IMR-90 (cell line): ENCODE results near the gene CDH23. TPM values are rescaled to one million over a fixed set of nuclear protein-coding genes. Genes with fewer than 3 reads are reported as not detected.

Source experiments
- ATAC-seq: fragments of 200-7000 bp; cut with Tn5 transposase; 2 replicates; pipeline ENCODE4 v1.9.1; 2020; ENCODE audit warnings: low read depth, mild to moderate bottlenecking, moderate library complexity
- BruUV-seq: library from RNA; stranded (reverse); fragments of 400-500 nt; replicated peaks from 2 replicates; lab custom pipeline; 2021; lab: Mats Ljungman, UMichigan
- CTCF ChIA-PET: fragments of 300-600 bp; formaldehyde crosslinking; extraction: SDS; loops from one replicate; lab custom pipeline; 2021; ENCODE audit warnings: antibody characterized with exemption; lab: Yijun Ruan, JAX
- POLR2A ChIA-PET: fragments of 300-600 bp; sonication (Branson Sonifier 250); formaldehyde crosslinking; loops from one replicate; lab custom pipeline; 2022; ENCODE audit warnings: antibody characterized with exemption; ENCODE audit not compliant: unreplicated experiment; lab: Charles Lee
- DNase-seq: peaks from one replicate; pipeline ENCODE4 v3.0.0; 2013
- H2AFZ ChIP-seq: replicated peaks from 2 replicates; pipeline ENCODE3; 2013; ENCODE audit warnings: low read length, mild to moderate bottlenecking; ENCODE audit not compliant: poor library complexity
- H2AK5ac ChIP-seq: 2 replicates; pipeline ENCODE4 v1.6.1; 2013; ENCODE audit warnings: low read depth, low read length, inconsistent platforms
- H2AK9ac ChIP-seq: replicated peaks from 2 replicates; pipeline ENCODE3; 2013; ENCODE audit warnings: mild to moderate bottlenecking, low read depth, low read length, moderate library complexity; ENCODE audit not compliant: poor library complexity
- H2BK120ac ChIP-seq: 2 replicates; pipeline ENCODE4 v1.6.1; 2013; ENCODE audit warnings: low read depth, low read length, inconsistent platforms
- H2BK15ac ChIP-seq: 3 replicates; pipeline ENCODE4 v1.6.1; 2013; ENCODE audit warnings: low read depth, low read length, inconsistent platforms
- H2BK20ac ChIP-seq: 2 replicates; pipeline ENCODE4 v1.6.1; 2013; ENCODE audit warnings: low read depth, mild to moderate bottlenecking, inconsistent platforms, low read length, moderate library complexity
- H2BK5ac ChIP-seq: 2 replicates; pipeline ENCODE4 v1.6.1; 2013; ENCODE audit warnings: mild to moderate bottlenecking, low read depth, low read length, inconsistent platforms; ENCODE audit not compliant: poor library complexity, severe bottlenecking
- H3K14ac ChIP-seq: replicated peaks from 2 replicates; pipeline ENCODE4 v1.6.1; 2013; ENCODE audit warnings: low read depth, low read length, inconsistent platforms
- H3K18ac ChIP-seq: 2 replicates; pipeline ENCODE4 v1.6.1; 2013; ENCODE audit warnings: low read depth, low read length, control low read depth
- H3K23ac ChIP-seq: 2 replicates; pipeline ENCODE4 v1.6.1; 2013; ENCODE audit warnings: low read depth, low read length, inconsistent platforms
- H3K27ac ChIP-seq: 2 replicates; pipeline ENCODE4 v1.5.1; 2013; ENCODE audit warnings: mild to moderate bottlenecking, control low read depth, low read length; ENCODE audit not compliant: insufficient read depth
- H3K27me3 ChIP-seq: 2 replicates; pipeline ENCODE4 v1.6.1; 2013; ENCODE audit warnings: low read length; ENCODE audit not compliant: control insufficient read depth, insufficient read depth
- H3K36me3 ChIP-seq: 2 replicates; pipeline ENCODE4 v1.6.1; 2013; ENCODE audit warnings: low read length, mixed read lengths; ENCODE audit not compliant: control insufficient read depth, insufficient read depth
- H3K4ac ChIP-seq: 2 replicates; pipeline ENCODE4 v1.6.1; 2013; ENCODE audit warnings: low read depth, low read length, inconsistent platforms
- H3K4me1 ChIP-seq: 2 replicates; pipeline ENCODE4 v1.6.1; 2013; ENCODE audit warnings: low read length, mixed read lengths; ENCODE audit not compliant: control insufficient read depth, insufficient read depth
- H3K4me2 ChIP-seq: 2 replicates; pipeline ENCODE4 v1.6.1; 2013; ENCODE audit warnings: low read depth, mild to moderate bottlenecking, control low read depth, low read length, moderate library complexity
- H3K4me3 ChIP-seq: 2 replicates; pipeline ENCODE4 v1.5.1; 2013; ENCODE audit warnings: low read depth, mild to moderate bottlenecking, control low read depth, low read length, moderate library complexity; ENCODE audit not compliant: insufficient read depth
- H3K56ac ChIP-seq: 2 replicates; pipeline ENCODE4 v1.6.1; 2013; ENCODE audit warnings: low read length, inconsistent platforms; ENCODE audit not compliant: insufficient read depth; ENCODE audit errors: extremely low read depth
- H3K79me1 ChIP-seq, 2 experiments: 2 replicates each; pipeline ENCODE4 v1.6.1; 2013; ENCODE audit warnings: low read length in 2 of 2, inconsistent platforms in 1 of 2, low read depth in 1 of 2
- H3K9ac ChIP-seq: 2 replicates; pipeline ENCODE4 v1.6.1; 2013; ENCODE audit warnings: low read depth, low read length, control low read depth
- H3K9me1 ChIP-seq: 2 replicates; pipeline ENCODE4 v1.6.1; 2013; ENCODE audit warnings: low read length, inconsistent platforms; ENCODE audit not compliant: insufficient read depth
- H3K9me3 ChIP-seq: 2 replicates; pipeline ENCODE4 v1.6.1; 2013; ENCODE audit warnings: low read length; ENCODE audit not compliant: control insufficient read depth, insufficient read depth
- H4K20me1 ChIP-seq: 2 replicates; pipeline ENCODE4 v1.6.1; 2013; ENCODE audit warnings: low read length, inconsistent platforms; ENCODE audit not compliant: insufficient read depth
- H4K5ac ChIP-seq: 2 replicates; pipeline ENCODE4 v1.6.1; 2013; ENCODE audit warnings: mild to moderate bottlenecking, low read depth, low read length, control low read depth
- H4K8ac ChIP-seq, 2 experiments: 2 replicates each; pipeline ENCODE4 v1.6.1; 2013; ENCODE audit warnings: low read depth in 2 of 2, low read length in 2 of 2, control low read depth in 1 of 2, inconsistent platforms in 1 of 2
- H4K91ac ChIP-seq: 2 replicates; pipeline ENCODE4 v1.6.1; 2013; ENCODE audit warnings: low read depth, low read length, inconsistent platforms; ENCODE audit not compliant: insufficient read depth
- BHLHE40 ChIP-seq: fragments of 150-350 bp; IDR thresholded peaks from 2 replicates; pipeline ENCODE4 v1.6.1; 2016; ENCODE audit warnings: mild to moderate bottlenecking, low read depth, low read length
- CEBPB ChIP-seq: IDR thresholded peaks from 2 replicates; pipeline ENCODE4 v1.6.1; 2012; ENCODE audit warnings: low read depth, low read length, improper control_type of control experiment
- CHD1 ChIP-seq: IDR thresholded peaks from 2 replicates; pipeline ENCODE4 v1.6.1; 2012; ENCODE audit warnings: low read depth, low read length, improper control_type of control experiment
- ELK1 ChIP-seq: fragments of 150-350 bp; IDR thresholded peaks from 2 replicates; pipeline ENCODE4 v1.6.1; 2016; ENCODE audit warnings: low read depth, mild to moderate bottlenecking, low read length, moderate library complexity, borderline replicate concordance
- FOS ChIP-seq: fragments of 150-350 bp; IDR thresholded peaks from 2 replicates; pipeline ENCODE4 v1.6.1; 2016; ENCODE audit warnings: low read depth, low read length
- MAFK ChIP-seq: IDR thresholded peaks from 2 replicates; pipeline ENCODE4 v1.6.1; 2012; ENCODE audit warnings: low read depth, low read length, improper control_type of control experiment
- MAZ ChIP-seq: IDR thresholded peaks from 2 replicates; pipeline ENCODE4 v1.6.1; 2012; ENCODE audit warnings: low read depth, mild to moderate bottlenecking, low read length, improper control_type of control experiment, moderate library complexity, borderline replicate concordance
- MXI1 ChIP-seq: IDR thresholded peaks from 2 replicates; pipeline ENCODE4 v1.6.1; 2012; ENCODE audit warnings: low read depth, mild to moderate bottlenecking, low read length, moderate library complexity, borderline replicate concordance
- NFE2L2 ChIP-seq: fragments of 150-350 bp; IDR thresholded peaks from 2 replicates; pipeline ENCODE4 v1.6.1; 2016; ENCODE audit warnings: low read depth, mild to moderate bottlenecking, low read length
- POLR2A ChIP-seq: IDR thresholded peaks from 2 replicates; pipeline ENCODE4 v1.6.1; 2012; ENCODE audit warnings: mild to moderate bottlenecking, low read depth, low read length
- RAD21 ChIP-seq: IDR thresholded peaks from 2 replicates; pipeline ENCODE4 v1.6.1; 2012; ENCODE audit warnings: low read length, improper control_type of control experiment
- RCOR1 ChIP-seq: IDR thresholded peaks from 2 replicates; pipeline ENCODE4 v1.6.1; 2012; ENCODE audit warnings: mild to moderate bottlenecking, low read length, improper control_type of control experiment; ENCODE audit not compliant: insufficient replicate concordance
- RFX5 ChIP-seq: IDR thresholded peaks from 2 replicates; pipeline ENCODE4 v1.8.0; 2012; ENCODE audit warnings: low read depth, mild to moderate bottlenecking, low read length, moderate library complexity
- SMC3 ChIP-seq: fragments of 150-350 bp; IDR thresholded peaks from 2 replicates; pipeline ENCODE4 v1.6.1; 2016; ENCODE audit warnings: low read depth, mild to moderate bottlenecking, antibody characterized with exemption, low read length, moderate library complexity
- USF2 ChIP-seq: fragments of 150-350 bp; IDR thresholded peaks from 2 replicates; pipeline ENCODE4 v1.6.1; 2017; ENCODE audit warnings: mild to moderate bottlenecking, antibody characterized with exemption, low read length, low read depth
- WGBS, 2 experiments: methylation state at CpG; one replicate each; pipeline versions ENCODE4 v1.1.5 to v1.1.7; 2013; ENCODE audit warnings: missing lambda C conversion rate in 2 of 2; ENCODE audit not compliant: insufficient read length in 1 of 2; ENCODE audit errors: extremely low coverage in 2 of 2; 5-methylcytosine and 5-hydroxymethylcytosine counted together
- dilution Hi-C: fragments of 300-500 bp; cut with HindIII; formaldehyde crosslinking; loops from one replicate; pipeline ENCODE4 v1.14.3; 2018; ENCODE audit warnings: low sequenced_read_pairs; ENCODE audit not compliant: unreplicated experiment
- in situ Hi-C: fragments of 300-500 bp; cut with MboI; formaldehyde crosslinking; loops from 3 replicates; pipeline ENCODE4 v1.14.3; 2019; ENCODE audit warnings: low sequenced_read_pairs, inconsistent platforms, mixed read lengths
- intact Hi-C: fragments of 100-400 bp; cut with micrococcal nuclease; formaldehyde crosslinking; loops from 2 replicates; pipeline ENCODE4 v1.10.0; 2022
- polyA plus RNA-seq, 3 experiments: library from polyadenylated mRNA; depleted of rRNA; stranded (reverse); fragments of >200 nt; gene quantifications; 2 replicates each; pipeline ENCODE4 v1.2.3, GENCODE V29; 2012; ENCODE audit warnings: low replicate concordance in 1 of 3
- total RNA-seq: library from RNA; depleted of rRNA; stranded (reverse); fragments of >200 nt; gene quantifications from 2 replicates; pipeline ENCODE4 v1.2.3, GENCODE V29; 2012
- TF ChIP-seq, protein P1 (sequence below): conservative IDR thresholded peaks from 2 replicates; pipeline ENCODE4 v1.5.1; 2012; ENCODE audit warnings: mild to moderate bottlenecking, low read depth, low read length, improper control_type of control experiment

Gene CDH23
- total and polyA plus RNA-seq, 2 of the 4 experiments (the other 2 are of a cell fraction) = under 0.01 to 0.03 TPM

- no peak overlapping the region for H3K9ac ChIP-seq
- H3K4me3 ChIP-seq = no peak overlapping the region
- H3K56ac ChIP-seq = no peak overlapping the region
- DNase-seq = no peak
- no peak overlapping the region for H3K4me2 ChIP-seq
- no peak overlapping the region for H2AK5ac ChIP-seq
- intact Hi-C loops = no loop called here
- H3K36me3 ChIP-seq = no peaks in the 10 kb centered on the region
- no peak overlapping the region for H4K91ac ChIP-seq
- no peak overlapping the region for H2AK9ac ChIP-seq
- no peak for ATAC-seq
- in situ Hi-C loops = no loop called here
- H2BK20ac ChIP-seq = no peak overlapping the region
- CTCF ChIA-PET = no interaction called here
- H2BK5ac ChIP-seq = no peak overlapping the region
- no peak overlapping the region for H2AFZ ChIP-seq
- H2BK120ac ChIP-seq = no peak overlapping the region
- TF ChIP-seq RFX5 (no peak), SMC3 (no peak), BHLHE40 (no peak), CEBPB (no peak), MXI1 (no peak), USF2 (no peak), POLR2A (no peak), MAZ (no peak), NFE2L2 (no peak), FOS (no peak), RAD21 (no peak), ELK1 (no peak), RCOR1 (no peak), MAFK (no peak), CHD1 (no peak)
- TF ChIP-seq, protein P1, sequence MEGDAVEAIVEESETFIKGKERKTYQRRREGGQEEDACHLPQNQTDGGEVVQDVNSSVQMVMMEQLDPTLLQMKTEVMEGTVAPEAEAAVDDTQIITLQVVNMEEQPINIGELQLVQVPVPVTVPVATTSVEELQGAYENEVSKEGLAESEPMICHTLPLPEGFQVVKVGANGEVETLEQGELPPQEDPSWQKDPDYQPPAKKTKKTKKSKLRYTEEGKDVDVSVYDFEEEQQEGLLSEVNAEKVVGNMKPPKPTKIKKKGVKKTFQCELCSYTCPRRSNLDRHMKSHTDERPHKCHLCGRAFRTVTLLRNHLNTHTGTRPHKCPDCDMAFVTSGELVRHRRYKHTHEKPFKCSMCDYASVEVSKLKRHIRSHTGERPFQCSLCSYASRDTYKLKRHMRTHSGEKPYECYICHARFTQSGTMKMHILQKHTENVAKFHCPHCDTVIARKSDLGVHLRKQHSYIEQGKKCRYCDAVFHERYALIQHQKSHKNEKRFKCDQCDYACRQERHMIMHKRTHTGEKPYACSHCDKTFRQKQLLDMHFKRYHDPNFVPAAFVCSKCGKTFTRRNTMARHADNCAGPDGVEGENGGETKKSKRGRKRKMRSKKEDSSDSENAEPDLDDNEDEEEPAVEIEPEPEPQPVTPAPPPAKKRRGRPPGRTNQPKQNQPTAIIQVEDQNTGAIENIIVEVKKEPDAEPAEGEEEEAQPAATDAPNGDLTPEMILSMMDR = no peak
- H3K23ac ChIP-seq = no peak overlapping the region
- no peak overlapping the region for H3K14ac ChIP-seq
- no peak overlapping the region for H4K5ac ChIP-seq
- no peak overlapping the region for H3K27ac ChIP-seq
- H2BK15ac ChIP-seq = no peak overlapping the region
- no peak overlapping the region for H3K18ac ChIP-seq
- peaks cover 28% of the 10 kb centered on the region for H3K27me3 ChIP-seq
- no TSS peak for BruUV-seq
- no peaks in the 10 kb centered on the region for H3K4me1 ChIP-seq
- 33% methylated on average over 1 of the region's 10 CpGs; no CpG with 5 or more reads in 1 of the 2 experiments for WGBS, 2 experiments
- POLR2A ChIA-PET = no interaction called here
- no peaks in the 10 kb centered on the region for H4K20me1 ChIP-seq
- H3K9me3 ChIP-seq = no peaks in the 10 kb centered on the region
- H3K79me1 ChIP-seq = no peaks in the 10 kb centered on the region
- H3K4ac ChIP-seq = no peak overlapping the region
- dilution Hi-C loops = no loop called here
- H3K9me1 ChIP-seq = no peaks in the 10 kb centered on the region
- H4K8ac ChIP-seq = no peak overlapping the region
Observed at GRCh38 chr10:71443676-71444075, 47.0 kb downstream of the CDH23 start.
